Gastroesophageal sphincter (tissue), 3 donors: ENCODE data around the gene CIB2.

Source experiments
- EP300 ChIP-seq: sonication (generic); formaldehyde crosslinking; IDR thresholded peaks from one replicate; pipeline ENCODE4 v1.6.1; 2017; ENCODE audit warnings: antibody characterized with exemption, mild to moderate bottlenecking
- POLR2A ChIP-seq, 2 donors: fragments of 450-650 bp; IDR thresholded peaks; one replicate each; pipeline ENCODE4 v1.6.1; 2017; ENCODE audit warnings: antibody characterized with exemption in 2 of 2, mild to moderate bottlenecking in 2 of 2, moderate library complexity in 1 of 2
- POLR2AphosphoS5 ChIP-seq: sonication (generic); formaldehyde crosslinking; IDR thresholded peaks from one replicate; pipeline ENCODE4 v1.6.1; 2017; ENCODE audit warnings: antibody characterized with exemption
- TF ChIP-seq, protein P1 (sequence below), 4 experiments: fragments of 200-600 bp in 2 of 4; fragments of 450-650 bp in 2 of 4; sonication (generic) in 1 of 4; IDR thresholded peaks; one replicate each; pipeline ENCODE4 v1.5.1; 2017 to 2019; ENCODE audit warnings: antibody characterized with exemption in 4 of 4, mild to moderate bottlenecking in 2 of 4, moderate library complexity in 2 of 4

DNA sequence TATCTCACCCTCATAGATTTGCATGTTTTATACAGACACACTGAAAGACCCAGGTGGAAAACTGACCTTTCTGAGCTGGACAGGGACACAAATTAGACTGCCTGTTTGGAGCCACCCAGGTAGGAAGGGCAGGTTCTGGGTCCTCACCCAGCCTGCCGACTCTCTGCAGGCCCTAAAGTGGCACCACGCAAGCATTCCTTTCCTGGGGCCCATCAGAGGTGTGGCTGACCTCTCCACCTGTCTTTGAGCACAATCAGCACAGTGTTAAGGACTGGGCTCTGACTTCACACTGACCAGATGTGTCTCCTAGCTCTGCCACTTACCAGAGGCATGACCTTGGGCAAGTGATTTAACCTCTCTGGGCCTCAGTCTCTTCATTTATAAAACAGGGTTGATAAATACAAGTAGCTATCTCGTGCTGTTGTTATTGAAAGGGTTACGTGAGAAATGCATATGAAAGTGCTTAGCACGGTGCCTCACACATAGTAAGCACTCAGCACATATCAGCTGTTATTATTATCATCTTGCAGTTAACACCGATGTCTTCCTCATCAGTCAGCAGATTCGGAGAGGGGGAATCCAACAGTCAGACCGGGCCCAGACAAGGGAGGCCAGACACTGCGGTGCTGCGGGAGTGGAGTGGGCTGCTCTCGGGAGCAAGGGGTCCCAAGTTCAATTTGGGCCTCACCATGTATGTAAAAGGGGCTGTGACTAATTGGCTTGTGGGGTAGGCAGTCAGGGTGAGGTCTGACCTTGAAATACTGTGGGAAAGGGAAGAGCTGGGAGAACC, 51.8 kb downstream of the CIB2 start:
- TF ChIP-seq, protein P1, sequence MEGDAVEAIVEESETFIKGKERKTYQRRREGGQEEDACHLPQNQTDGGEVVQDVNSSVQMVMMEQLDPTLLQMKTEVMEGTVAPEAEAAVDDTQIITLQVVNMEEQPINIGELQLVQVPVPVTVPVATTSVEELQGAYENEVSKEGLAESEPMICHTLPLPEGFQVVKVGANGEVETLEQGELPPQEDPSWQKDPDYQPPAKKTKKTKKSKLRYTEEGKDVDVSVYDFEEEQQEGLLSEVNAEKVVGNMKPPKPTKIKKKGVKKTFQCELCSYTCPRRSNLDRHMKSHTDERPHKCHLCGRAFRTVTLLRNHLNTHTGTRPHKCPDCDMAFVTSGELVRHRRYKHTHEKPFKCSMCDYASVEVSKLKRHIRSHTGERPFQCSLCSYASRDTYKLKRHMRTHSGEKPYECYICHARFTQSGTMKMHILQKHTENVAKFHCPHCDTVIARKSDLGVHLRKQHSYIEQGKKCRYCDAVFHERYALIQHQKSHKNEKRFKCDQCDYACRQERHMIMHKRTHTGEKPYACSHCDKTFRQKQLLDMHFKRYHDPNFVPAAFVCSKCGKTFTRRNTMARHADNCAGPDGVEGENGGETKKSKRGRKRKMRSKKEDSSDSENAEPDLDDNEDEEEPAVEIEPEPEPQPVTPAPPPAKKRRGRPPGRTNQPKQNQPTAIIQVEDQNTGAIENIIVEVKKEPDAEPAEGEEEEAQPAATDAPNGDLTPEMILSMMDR (IDR thresholded peaks at IDR 0.05): no peak
- TF ChIP-seq POLR2A (IDR thresholded peaks at IDR 0.05) (no peak), EP300 (no peak), POLR2AphosphoS5 (no peak)
